OCI-LY3 (cell line): ENCODE measurements around the gene FADS3.

ENCODE experiments used
- EZH2phosphoT487 ChIP-seq: fragments of 200-600 bp; shearing (Covaris generic); IDR thresholded peaks from 2 replicates; pipeline ENCODE4 v1.6.1; 2018; ENCODE audit warnings: antibody characterized with exemption, mixed run types, low read depth
- TF ChIP-seq, protein P1 (sequence below): fragments of 200-600, 300-600 bp; sonication (generic); IDR thresholded peaks from 2 replicates; pipeline ENCODE4 v1.5.1; 2014; ENCODE audit warnings: antibody characterized with exemption, low read length, low read depth

- TF ChIP-seq, protein P1, sequence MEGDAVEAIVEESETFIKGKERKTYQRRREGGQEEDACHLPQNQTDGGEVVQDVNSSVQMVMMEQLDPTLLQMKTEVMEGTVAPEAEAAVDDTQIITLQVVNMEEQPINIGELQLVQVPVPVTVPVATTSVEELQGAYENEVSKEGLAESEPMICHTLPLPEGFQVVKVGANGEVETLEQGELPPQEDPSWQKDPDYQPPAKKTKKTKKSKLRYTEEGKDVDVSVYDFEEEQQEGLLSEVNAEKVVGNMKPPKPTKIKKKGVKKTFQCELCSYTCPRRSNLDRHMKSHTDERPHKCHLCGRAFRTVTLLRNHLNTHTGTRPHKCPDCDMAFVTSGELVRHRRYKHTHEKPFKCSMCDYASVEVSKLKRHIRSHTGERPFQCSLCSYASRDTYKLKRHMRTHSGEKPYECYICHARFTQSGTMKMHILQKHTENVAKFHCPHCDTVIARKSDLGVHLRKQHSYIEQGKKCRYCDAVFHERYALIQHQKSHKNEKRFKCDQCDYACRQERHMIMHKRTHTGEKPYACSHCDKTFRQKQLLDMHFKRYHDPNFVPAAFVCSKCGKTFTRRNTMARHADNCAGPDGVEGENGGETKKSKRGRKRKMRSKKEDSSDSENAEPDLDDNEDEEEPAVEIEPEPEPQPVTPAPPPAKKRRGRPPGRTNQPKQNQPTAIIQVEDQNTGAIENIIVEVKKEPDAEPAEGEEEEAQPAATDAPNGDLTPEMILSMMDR: no peak
- TF ChIP-seq EZH2phosphoT487: no peak
Observed at GRCh38 chr11:61905801-61906521, 14.6 kb upstream of the FADS3 start.
